GM12878 (cell line): Measurements from ENCODE around the gene CTR9. TPM values are rescaled to one million over a fixed set of nuclear protein-coding genes. Genes with fewer than 3 reads are reported as not detected.

Source experiments
- ATAC-seq: fragments of 200-7000 bp; cut with Tn5 transposase; 3 replicates; pipeline ENCODE4 v1.9.1; 2020; ENCODE audit warnings: mild to moderate bottlenecking, moderate library complexity
- BruUV-seq: library from RNA; stranded (reverse); fragments of 400-500 nt; replicated peaks from 2 replicates; lab custom pipeline; 2021; lab: Mats Ljungman, UMichigan
- CTCF ChIA-PET: fragments of 300-600 bp; sonication (Branson Sonifier 250); formaldehyde crosslinking; extraction: SDS; loops from one replicate; lab custom pipeline; 2021; ENCODE audit warnings: inconsistent platforms; lab: Yijun Ruan, JAX
- POLR2A ChIA-PET: fragments of 350-600 bp; formaldehyde crosslinking; extraction: SDS; loops from one replicate; lab custom pipeline; 2021; ENCODE audit warnings: inconsistent platforms; lab: Charles Lee
- RAD21 ChIA-PET: fragments of 300-600 bp; sonication (Branson Sonifier 250); formaldehyde crosslinking; loops from one replicate; lab custom pipeline; 2023; ENCODE audit warnings: antibody characterized with exemption; ENCODE audit not compliant: unreplicated experiment; lab: Charles Lee
- SMC1A ChIA-PET: fragments of 300-600 bp; sonication (Branson Sonifier 250); formaldehyde crosslinking; loops from one replicate; lab custom pipeline; 2023; ENCODE audit not compliant: unreplicated experiment, uncharacterized antibody; lab: Charles Lee
- DNase-seq: peaks from one replicate; pipeline ENCODE4 v3.0.0-alpha.2; 2011; ENCODE audit warnings: low read depth, low spot score
- FAIRE-seq: peaks from 3 replicates; lab custom pipeline; 2011; peaks lifted over from hg19 to GRCh38; lab: Jason Lieb, UNC
- H2AFZ ChIP-seq: 2 replicates; pipeline ENCODE4 v1.6.0; 2011; ENCODE audit warnings: low read depth, low read length, control low read depth; ENCODE audit not compliant: control insufficient read depth
- H3K27ac ChIP-seq: 2 replicates; pipeline ENCODE4 v1.5.1; 2011; ENCODE audit warnings: control low read depth; ENCODE audit not compliant: control insufficient read depth, insufficient read depth
- H3K27me3 ChIP-seq, 2 experiments: replicated peaks in 1 of 2; 2 replicates each; pipeline versions ENCODE4 v1.6.0 to v1.6.1; 2011; ENCODE audit warnings: low read length in 1 of 2; ENCODE audit not compliant: control insufficient read depth in 2 of 2, insufficient read depth in 2 of 2
- H3K36me3 ChIP-seq, 2 experiments: 2 replicates each; pipeline ENCODE4 v1.5.1; 2011; ENCODE audit warnings: low read length in 1 of 2; ENCODE audit not compliant: control insufficient read depth in 2 of 2, insufficient read depth in 2 of 2
- H3K4me1 ChIP-seq: 2 replicates; pipeline ENCODE4 v1.6.1; 2011; ENCODE audit warnings: mild to moderate bottlenecking, low read length, moderate library complexity, mixed read lengths; ENCODE audit not compliant: control insufficient read depth, insufficient read depth
- H3K4me2 ChIP-seq: 2 replicates; pipeline ENCODE4 v1.6.0; 2011; ENCODE audit warnings: control low read depth; ENCODE audit not compliant: control insufficient read depth, insufficient read depth
- H3K4me3 ChIP-seq: fragments of 200-600 bp; sonication (generic); 2 replicates; pipeline ENCODE4 v1.5.1; 2016
- H3K79me2 ChIP-seq: 2 replicates; pipeline ENCODE4 v1.6.0; 2011; ENCODE audit warnings: low read length; ENCODE audit not compliant: control insufficient read depth, insufficient read depth
- H3K9ac ChIP-seq: 2 replicates; pipeline ENCODE4 v1.8.0; 2011; ENCODE audit warnings: low read length, control low read depth, mixed read lengths; ENCODE audit not compliant: control insufficient read depth, insufficient read depth
- H3K9me3 ChIP-seq: replicated peaks from 3 replicates; pipeline ENCODE4 v1.5.1; 2011; ENCODE audit warnings: mild to moderate bottlenecking, low read length; ENCODE audit not compliant: control insufficient read depth, insufficient read depth
- H4K20me1 ChIP-seq: 2 replicates; pipeline ENCODE4 v1.6.0; 2011; ENCODE audit not compliant: control insufficient read depth, insufficient read depth
- CREB1 ChIP-seq: IDR thresholded peaks from 2 replicates; pipeline ENCODE4 v1.6.1; 2012; ENCODE audit warnings: low read depth, mild to moderate bottlenecking, inconsistent platforms
- CREM ChIP-seq: IDR thresholded peaks from 2 replicates; pipeline ENCODE4 v1.6.1; 2014; ENCODE audit warnings: antibody characterized with exemption, low read depth
- JUNB ChIP-seq: IDR thresholded peaks from 2 replicates; pipeline ENCODE4 v1.6.1; 2016; ENCODE audit warnings: antibody characterized with exemption, mild to moderate bottlenecking
- RUNX3 ChIP-seq: IDR thresholded peaks from 2 replicates; pipeline ENCODE4 v1.6.1; 2012; ENCODE audit warnings: low read length, inconsistent platforms
- SIX5 ChIP-seq: IDR thresholded peaks from 2 replicates; pipeline ENCODE4 v1.6.1; 2011; ENCODE audit warnings: mild to moderate bottlenecking, low read depth, low read length, moderate library complexity; ENCODE audit not compliant: severe bottlenecking
- SPI1 ChIP-seq: IDR thresholded peaks from 2 replicates; pipeline ENCODE4 v1.6.1; 2011; ENCODE audit warnings: low read depth, mild to moderate bottlenecking, low read length, moderate library complexity, borderline replicate concordance; ENCODE audit not compliant: insufficient read depth
- SUPT20H ChIP-seq: IDR thresholded peaks from 2 replicates; pipeline ENCODE4 v1.6.1; 2011; ENCODE audit warnings: low read depth, mild to moderate bottlenecking, low read length, moderate library complexity, borderline replicate concordance; ENCODE audit not compliant: control insufficient read depth
- TCF7 ChIP-seq: IDR thresholded peaks from 2 replicates; pipeline ENCODE4 v1.6.1; 2014; ENCODE audit warnings: antibody characterized with exemption, borderline replicate concordance
- ZNF384 ChIP-seq: IDR thresholded peaks from 2 replicates; pipeline ENCODE4 v1.6.1; 2012; ENCODE audit warnings: low read depth, mild to moderate bottlenecking, low read length, improper control_type of control experiment, borderline replicate concordance
- WGBS: methylation state at CpG from one replicate; pipeline ENCODE4 v1.1.6; 2016; ENCODE audit warnings: low lambda C conversion rate; ENCODE audit not compliant: insufficient replicate concordance, insufficient coverage; ENCODE audit errors: missing lambda C conversion rate; 5-methylcytosine and 5-hydroxymethylcytosine counted together
- in situ Hi-C: fragments of 300-500 bp; cut with MboI; formaldehyde crosslinking; loops from 9 replicates; pipeline ENCODE4 v1.14.3; 2018; ENCODE audit warnings: mixed read lengths
- intact Hi-C: fragments of 100-400 bp; cut with micrococcal nuclease; formaldehyde crosslinking; loops from one replicate; pipeline ENCODE4 v1.14.2; 2022; ENCODE audit not compliant: unreplicated experiment
- polyA plus RNA-seq, 11 experiments: library from polyadenylated mRNA; depleted of rRNA in 4 of 11; unstranded in 6 of 11; stranded (reverse) in 5 of 11; fragments of >200 nt; fragmentation: Nextera tagmentation in 4 of 11; fragmentation: Illumina TruSeq in 1 of 11; extraction: Ambion mirVana in 4 of 11; extraction: Trizol in 1 of 11; gene quantifications; 1 replicate in 1 of 11; 2 replicates in 10 of 11; pipeline versions ENCODE4 v1.2.1 to v1.2.3, GENCODE V29; 2011 to 2016; ENCODE audit warnings: inconsistent platforms in 2 of 11, missing spikeins in 2 of 11, low read depth in 1 of 11
- total RNA-seq, 4 experiments: library from RNA; depleted of rRNA in 3 of 4; stranded (reverse); fragments of >200 nt in 3 of 4; fragmentation: Illumina TruSeq in 1 of 4; extraction: Trizol in 1 of 4; gene quantifications; 2 replicates each; pipeline versions ENCODE4 v1.2.1 to v1.2.3, GENCODE V29; 2013 to 2021
- TF ChIP-seq, protein P1 (sequence below): fragments of 450-650 bp; IDR thresholded peaks from 2 replicates; pipeline ENCODE4 v1.6.1; 2017; ENCODE audit warnings: mild to moderate bottlenecking

The CTR9 gene
- total and polyA plus RNA-seq, 10 of the 15 experiments (the other 5 are each of a cell fraction or from before 2014, with no cell fraction given) = 13.9 to 54.9 (median 28.9) TPM

DNA sequence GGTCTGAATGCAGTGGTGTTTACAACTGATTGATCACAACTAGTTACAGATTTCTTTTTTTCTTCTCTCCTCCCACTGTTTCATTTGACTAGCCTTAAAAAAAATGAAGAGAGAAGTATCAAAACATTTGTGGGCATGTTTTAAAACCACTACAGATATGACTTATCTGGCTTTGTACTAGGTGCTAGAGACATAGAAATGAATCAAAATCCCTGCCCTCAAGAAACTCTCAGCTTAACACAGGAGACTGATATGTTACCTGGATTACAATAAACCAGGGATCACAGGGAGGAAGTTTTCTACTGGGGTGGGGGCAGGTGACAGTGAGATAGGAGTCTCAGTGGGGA is 25.2 kb upstream of the CTR9 start:
- Histone ChIP-seq H2AFZ (no peak overlapping the region), H3K9me3 (no peaks in the 10 kb centered on the region; the same call in 2 of the 3 replicates), H4K20me1 (no peaks in the 10 kb centered on the region), H3K4me1 (peaks cover 6% of the 10 kb centered on the region), H3K27ac (no peak overlapping the region), H3K9ac (no peak overlapping the region), H3K4me2 (no peak overlapping the region; the same call in 1 of the 2 replicates), H3K4me3 (no peak overlapping the region), H3K27me3 (no peaks in the 10 kb centered on the region; a peak in 2 of 4 replicates), H3K36me3 (no peaks in the 10 kb centered on the region), H3K79me2 (no peaks in the 10 kb centered on the region)
- no peak for DNase-seq
- CTCF ChIA-PET = interaction anchor here (0.6 kb wide), 1 partner anchor 8 kb away, joined by 4 read pairs; no protein-coding TSS in a partner anchor
- RAD21 ChIA-PET = no interaction called here
- TF ChIP-seq RUNX3 (peak; percentile 77), TCF7 (0 out of 2 replicates have a peak, but pooled peaks have one; percentile 22), JUNB (peak; percentile 48; the same call in 1 of the 2 replicates), SPI1 (no peak)
- BruUV-seq = no TSS peak
- POLR2A ChIA-PET = no interaction called here
- in situ Hi-C loops (no loop called here), intact Hi-C loops (no loop called here)
- no peak for FAIRE-seq
- peak; percentile 34; the same call in 2 of the 3 replicates for ATAC-seq
- SMC1A ChIA-PET = no interaction called here

DNA sequence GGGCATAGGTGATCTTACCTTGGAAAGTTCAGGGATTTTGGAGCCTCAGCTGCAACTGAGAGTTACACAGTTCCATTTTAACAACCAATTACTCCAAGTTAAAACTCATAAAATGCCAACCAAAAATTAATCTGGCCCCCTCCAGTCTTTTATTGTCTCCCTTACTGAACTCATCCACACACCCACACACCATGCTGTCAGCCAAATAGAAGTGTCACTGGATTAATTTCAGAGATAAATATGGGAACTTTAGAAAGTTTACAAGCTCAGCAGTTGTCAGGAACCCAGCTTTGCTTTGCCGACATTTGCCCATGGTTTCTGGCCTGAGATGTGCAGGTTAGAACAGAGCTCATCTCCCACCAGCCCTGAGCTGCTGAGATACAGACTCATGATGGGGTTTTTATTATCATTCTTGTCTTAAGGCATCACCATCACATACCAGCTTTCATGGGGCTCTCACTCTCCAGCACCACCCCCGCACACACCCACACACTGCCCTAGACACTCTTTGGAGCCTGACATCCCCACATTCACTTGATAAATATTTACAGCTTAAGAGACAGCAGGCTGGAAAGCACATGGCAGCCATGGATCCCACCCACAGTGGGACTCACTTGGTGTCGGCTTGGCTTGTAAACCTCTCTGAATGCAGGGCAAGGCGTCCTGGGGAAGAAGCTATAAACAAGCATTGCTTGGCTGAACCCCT is 23.7 kb upstream of the CTR9 start:
- Histone ChIP-seq H2AFZ (no peak overlapping the region), H3K4me2 (no peak overlapping the region), H4K20me1 (no peaks in the 10 kb centered on the region), H3K79me2 (no peaks in the 10 kb centered on the region), H3K9me3 (no peaks in the 10 kb centered on the region; the same call in 2 of the 3 replicates), H3K4me1 (peaks cover 6% of the 10 kb centered on the region), H3K27ac (no peak overlapping the region), H3K4me3 (no peak overlapping the region), H3K27me3 (no peaks in the 10 kb centered on the region; a peak in 2 of 4 replicates), H3K36me3 (no peaks in the 10 kb centered on the region), H3K9ac (no peak overlapping the region)
- no TSS peak for BruUV-seq
- FAIRE-seq = no peak
- DNase-seq = no peak
- WGBS = 35% methylated on average over 4 of the region's 4 CpGs
- ChIA-PET RAD21 (interaction anchor here (0.6 to 1.5 kb wide), 5 partner anchors 44 to 321 kb away, joined by 3 to 4 read pairs (median 3); no protein-coding TSS in a partner anchor), SMC1A (interaction anchor here (0.6 to 1.6 kb wide), 6 partner anchors 15 to 316 kb away, joined by 3 to 4 read pairs (median 3); no protein-coding TSS in a partner anchor), CTCF (interaction anchor here (0.6 to 1.6 kb wide), 5 partner anchors 10 to 321 kb away, joined by 3 to 8 read pairs (median 3); no protein-coding TSS in a partner anchor), POLR2A (interaction anchor here (0.9 kb wide), 1 partner anchor 334 kb away, joined by 3 read pairs; no protein-coding TSS in a partner anchor)
- intact Hi-C loops (no loop called here), in situ Hi-C loops (no loop called here)
- no peak for ATAC-seq
- TF ChIP-seq SIX5 (no peak), ZNF384 (no peak), CREB1 (no peak), CREM (no peak), SUPT20H (no peak)
- TF ChIP-seq, protein P1, sequence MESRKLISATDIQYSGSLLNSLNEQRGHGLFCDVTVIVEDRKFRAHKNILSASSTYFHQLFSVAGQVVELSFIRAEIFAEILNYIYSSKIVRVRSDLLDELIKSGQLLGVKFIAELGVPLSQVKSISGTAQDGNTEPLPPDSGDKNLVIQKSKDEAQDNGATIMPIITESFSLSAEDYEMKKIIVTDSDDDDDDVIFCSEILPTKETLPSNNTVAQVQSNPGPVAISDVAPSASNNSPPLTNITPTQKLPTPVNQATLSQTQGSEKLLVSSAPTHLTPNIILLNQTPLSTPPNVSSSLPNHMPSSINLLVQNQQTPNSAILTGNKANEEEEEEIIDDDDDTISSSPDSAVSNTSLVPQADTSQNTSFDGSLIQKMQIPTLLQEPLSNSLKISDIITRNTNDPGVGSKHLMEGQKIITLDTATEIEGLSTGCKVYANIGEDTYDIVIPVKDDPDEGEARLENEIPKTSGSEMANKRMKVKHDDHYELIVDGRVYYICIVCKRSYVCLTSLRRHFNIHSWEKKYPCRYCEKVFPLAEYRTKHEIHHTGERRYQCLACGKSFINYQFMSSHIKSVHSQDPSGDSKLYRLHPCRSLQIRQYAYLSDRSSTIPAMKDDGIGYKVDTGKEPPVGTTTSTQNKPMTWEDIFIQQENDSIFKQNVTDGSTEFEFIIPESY = no peak
